NB4 (cell line): ENCODE results near the gene CRYBB1.

Experiments
- DNase-seq: peaks from one replicate; pipeline ENCODE4 v3.0.0; 2010; ENCODE audit warnings: low read depth
- H3K4me3 ChIP-seq: one replicate; pipeline ENCODE4 v1.5.1; 2011; ENCODE audit warnings: mild to moderate bottlenecking, low read depth, low read length, moderate library complexity
- CTCF ChIP-seq: IDR thresholded peaks from one replicate; pipeline ENCODE4 v1.5.1; 2012; ENCODE audit warnings: low read depth, low read length
- MYC ChIP-seq: IDR thresholded peaks from 2 replicates; pipeline ENCODE4 v1.6.1; 2011; ENCODE audit warnings: low read depth, low read length
- POLR2A ChIP-seq: IDR thresholded peaks from 2 replicates; pipeline ENCODE4 v1.6.1; 2011; ENCODE audit warnings: mild to moderate bottlenecking; ENCODE audit not compliant: insufficient read length; ENCODE audit errors: extremely low read depth
- TF ChIP-seq, protein P1 (sequence below): IDR thresholded peaks from 2 replicates; pipeline ENCODE4 v1.6.1; 2011; ENCODE audit warnings: low read depth, low read length

Gene CRYBB1

DNA sequence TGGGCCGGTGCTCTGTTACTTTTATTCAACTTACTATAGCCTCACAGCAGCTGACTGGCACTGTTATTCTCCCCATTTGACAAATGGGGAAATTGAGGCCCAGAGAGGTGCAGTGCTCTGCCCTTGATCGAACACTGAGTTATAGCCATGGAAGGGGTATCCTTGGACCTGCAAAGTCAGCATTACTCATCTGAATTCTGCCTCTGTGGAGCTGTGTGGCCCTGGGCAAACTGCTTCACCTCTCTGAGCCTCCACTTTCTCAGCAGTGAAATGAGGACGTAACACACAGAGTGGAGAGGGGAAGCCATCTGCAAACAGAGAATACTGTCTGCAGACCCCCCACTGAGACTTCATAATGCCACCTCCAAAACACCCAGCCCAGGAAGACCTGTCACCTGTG lies 53.2 kb downstream of the CRYBB1 start:
- no peak overlapping the region for H3K4me3 ChIP-seq
- TF ChIP-seq CTCF: no peak
- TF ChIP-seq, protein P1, sequence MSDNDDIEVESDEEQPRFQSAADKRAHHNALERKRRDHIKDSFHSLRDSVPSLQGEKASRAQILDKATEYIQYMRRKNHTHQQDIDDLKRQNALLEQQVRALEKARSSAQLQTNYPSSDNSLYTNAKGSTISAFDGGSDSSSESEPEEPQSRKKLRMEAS: no peak
- TF ChIP-seq POLR2A: no peak
- TF ChIP-seq MYC: no peak
- DNase-seq: no peak

DNA sequence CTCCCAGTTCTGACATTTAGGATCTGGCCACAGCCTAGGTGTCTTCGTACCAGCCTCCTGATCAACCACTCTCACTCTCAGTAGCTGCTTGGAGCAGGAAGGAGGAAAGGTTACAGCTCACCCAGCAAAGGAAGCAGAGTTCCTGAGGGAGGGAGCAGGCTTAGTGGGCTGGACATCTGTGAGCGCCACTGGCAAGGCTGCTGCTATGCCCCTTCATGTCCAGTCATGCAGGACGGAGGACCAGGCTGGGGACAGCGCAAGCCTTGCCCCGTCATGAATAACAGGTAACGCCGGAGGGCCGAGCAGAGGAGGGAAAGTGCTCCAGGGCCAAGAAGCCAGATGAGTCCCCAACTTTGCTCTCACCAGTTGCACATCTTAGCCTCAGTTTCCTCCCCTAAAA lies 53.6 kb downstream of the CRYBB1 start:
- TF ChIP-seq MYC (no peak), CTCF (no peak), POLR2A (no peak)
- TF ChIP-seq, protein P1: no peak

GRCh38 chr22:26563022-26563421 lies 54.8 kb downstream of the CRYBB1 start:
- no peak for DNase-seq
- H3K4me3 ChIP-seq: no peak overlapping the region
- TF ChIP-seq MYC: no peak
- TF ChIP-seq POLR2A: no peak
- TF ChIP-seq CTCF: no peak
- TF ChIP-seq, protein P1: no peak

More for the DNA sequence above, 53.6 kb downstream of the CRYBB1 start:
- H3K4me3 ChIP-seq: no peak overlapping the region
- DNase-seq: no peak

GRCh38 chr22:26561756-26562417 lies 55.9 kb downstream of the CRYBB1 start:
- DNase-seq: no peak
- TF ChIP-seq, protein P1: no peak
- TF ChIP-seq POLR2A: no peak
- H3K4me3 ChIP-seq: no peak overlapping the region

- TF ChIP-seq, protein P1: no peak
- no peak for TF ChIP-seq POLR2A
- no peak for TF ChIP-seq MYC
- TF ChIP-seq CTCF: no peak
- DNase-seq: peak; percentile 47
- H3K4me3 ChIP-seq: no peak overlapping the region
Measured at GRCh38 chr22:26559961-26560575, 57.8 kb downstream of the CRYBB1 start.

DNA sequence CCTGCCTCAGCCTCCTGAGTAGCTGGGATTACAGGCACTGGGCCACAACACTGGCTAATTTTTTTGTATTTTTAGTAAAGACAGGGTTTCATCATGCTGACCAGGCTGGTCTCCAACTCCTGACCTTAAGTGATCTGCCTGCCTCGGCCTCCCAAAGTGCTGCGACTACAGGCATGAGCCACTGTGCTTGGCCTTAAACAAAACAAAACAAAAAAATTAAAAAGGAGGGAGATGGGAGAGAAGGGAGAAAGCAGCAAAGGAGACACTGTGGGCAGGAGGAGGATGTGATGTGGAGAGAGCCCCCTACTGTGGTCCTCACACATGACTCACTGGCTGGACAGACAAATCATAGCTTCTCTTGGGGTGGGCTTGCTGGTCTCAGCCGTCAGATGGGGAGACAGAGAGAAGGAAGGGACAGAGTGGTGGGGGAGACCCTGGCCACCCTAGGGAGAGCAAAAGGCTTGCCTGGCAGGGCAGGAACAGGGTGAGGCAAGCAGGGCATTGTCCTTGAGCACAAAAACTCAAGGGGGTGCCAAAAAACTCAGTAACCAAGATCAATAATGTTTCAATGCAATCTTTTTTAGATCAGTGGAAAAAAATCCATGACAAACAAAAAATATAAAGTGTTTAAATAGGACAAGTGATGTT lies 59.5 kb downstream of the CRYBB1 start:
- TF ChIP-seq, protein P1: no peak
- TF ChIP-seq MYC: no peak
- no peak for TF ChIP-seq CTCF
- no peak for TF ChIP-seq POLR2A
- no peak overlapping the region for H3K4me3 ChIP-seq
- DNase-seq: no peak
